WTC11 (cell line): Measurements from ENCODE around the gene PAPLN. TPM values are rescaled to one million over a fixed set of nuclear protein-coding genes. Genes with fewer than 3 reads are reported as not detected.

Experiments used
- ATAC-seq: fragments of 200-7000 bp; cut with Tn5 transposase; 2 replicates; pipeline ENCODE4 v1.10.0; 2021; ENCODE audit warnings: mild to moderate bottlenecking, moderate library complexity
- CTCF ChIA-PET: fragments of 300-600 bp; sonication (Branson Sonifier 250); formaldehyde crosslinking; loops from one replicate; lab custom pipeline; 2021; ENCODE audit warnings: antibody characterized with exemption; lab: Charles Lee
- POLR2A ChIA-PET: fragments of 350-600 bp; sonication (Branson Sonifier 250); formaldehyde crosslinking; loops from one replicate; lab custom pipeline; 2021; ENCODE audit warnings: antibody characterized with exemption; lab: Charles Lee
- DNase-seq: peaks from one replicate; pipeline ENCODE4 v3.0.0; 2021; ENCODE audit warnings: low spot score
- H3K27ac Mint-ChIP-seq: 2 replicates; pipeline ENCODE4 v1.8.0; 2021; ENCODE audit warnings: mixed read lengths
- H3K27me3 Mint-ChIP-seq: 2 replicates; pipeline ENCODE4 v1.8.0; 2021; ENCODE audit warnings: low read depth, mild to moderate bottlenecking, moderate library complexity, mixed read lengths
- H3K36me3 Mint-ChIP-seq: 2 replicates; pipeline ENCODE4 v1.8.0; 2021; ENCODE audit warnings: mixed read lengths
- H3K4me1 Mint-ChIP-seq: 2 replicates; pipeline ENCODE4 v1.8.0; 2022; ENCODE audit warnings: mixed read lengths
- H3K4me3 Mint-ChIP-seq: 2 replicates; pipeline ENCODE4 v1.8.0; 2021; ENCODE audit warnings: mild to moderate bottlenecking, moderate library complexity, mixed read lengths
- H3K9me3 Mint-ChIP-seq: 2 replicates; pipeline ENCODE4 v1.8.0; 2021; ENCODE audit warnings: mixed read lengths
- CDX4 ChIP-seq: fragments of 250-450 bp; sonication (Bioruptor Pico); IDR thresholded peaks from 2 replicates; pipeline ENCODE4 v1.9.0; 2021; ENCODE audit warnings: moderate library complexity, mild to moderate bottlenecking, inconsistent platforms, borderline replicate concordance
- ERG ChIP-seq: fragments of 250-450 bp; sonication (Bioruptor Pico); IDR thresholded peaks from 2 replicates; pipeline ENCODE4 v1.8.0; 2021; ENCODE audit warnings: mild to moderate bottlenecking
- FOXJ3 ChIP-seq: sonication (generic); formaldehyde crosslinking; IDR thresholded peaks from 2 replicates; pipeline ENCODE4 v1.9.0; 2021; ENCODE audit warnings: missing genetic modification reagents, mild to moderate bottlenecking, borderline replicate concordance
- FOXP1 ChIP-seq: sonication (generic); formaldehyde crosslinking; IDR thresholded peaks from 2 replicates; pipeline ENCODE4 v1.8.0; 2022; ENCODE audit warnings: missing genetic modification reagents, mild to moderate bottlenecking, moderate library complexity, borderline replicate concordance
- GTF2I ChIP-seq: fragments of 250-450 bp; sonication (Bioruptor Pico); conservative IDR thresholded peaks from 2 replicates; pipeline ENCODE4 v1.4.0; 2021; ENCODE audit warnings: mild to moderate bottlenecking
- MLX ChIP-seq: sonication (generic); formaldehyde crosslinking; IDR thresholded peaks from 2 replicates; pipeline ENCODE4 v1.8.1; 2023; ENCODE audit warnings: mild to moderate bottlenecking, missing genetic modification reagents, moderate library complexity
- MXD4 ChIP-seq: fragments of 250-450 bp; sonication (Bioruptor Pico); IDR thresholded peaks from 2 replicates; pipeline ENCODE4 v1.8.0; 2021; ENCODE audit warnings: mild to moderate bottlenecking, moderate library complexity, borderline replicate concordance
- MYBL2 ChIP-seq: sonication (generic); formaldehyde crosslinking; IDR thresholded peaks from 2 replicates; pipeline ENCODE4 v1.8.1; 2023; ENCODE audit warnings: mild to moderate bottlenecking, moderate library complexity, missing genetic modification reagents
- NFYB ChIP-seq: sonication (generic); formaldehyde crosslinking; conservative IDR thresholded peaks from 2 replicates; pipeline ENCODE4 v1.8.0; 2022; ENCODE audit warnings: low read depth, missing genetic modification reagents
- NR2C2 ChIP-seq: sonication (generic); formaldehyde crosslinking; IDR thresholded peaks from 2 replicates; pipeline ENCODE4 v1.8.0; 2022; ENCODE audit warnings: mild to moderate bottlenecking, missing genetic modification reagents
- SP1 ChIP-seq: sonication (generic); formaldehyde crosslinking; conservative IDR thresholded peaks from 2 replicates; pipeline ENCODE4 v1.8.1; 2022; ENCODE audit warnings: missing genetic modification reagents
- ZNF232 ChIP-seq: sonication (generic); formaldehyde crosslinking; IDR thresholded peaks from 2 replicates; pipeline ENCODE4 v1.8.0; 2022; ENCODE audit warnings: mild to moderate bottlenecking, missing genetic modification reagents
- ZNF317 ChIP-seq: sonication (generic); formaldehyde crosslinking; IDR thresholded peaks from 2 replicates; pipeline ENCODE4 v1.8.1; 2023; ENCODE audit warnings: low read depth, mild to moderate bottlenecking, moderate library complexity, missing genetic modification reagents, borderline replicate concordance
- ZNF423 ChIP-seq: fragments of 250-450 bp; sonication (Bioruptor Pico); IDR thresholded peaks from 2 replicates; pipeline ENCODE4 v2.1.2; 2022; ENCODE audit warnings: mild to moderate bottlenecking, moderate library complexity
- total RNA-seq: library from RNA; stranded (reverse); gene quantifications from 3 replicates; pipeline ENCODE4 v1.2.3, GENCODE V29; 2021
- TF ChIP-seq, protein P1 (sequence below): sonication (generic); formaldehyde crosslinking; IDR thresholded peaks from 2 replicates; pipeline ENCODE4 v1.8.1; 2022; ENCODE audit warnings: mild to moderate bottlenecking, moderate library complexity, missing genetic modification reagents
- TF ChIP-seq, protein P2 (sequence below): sonication (generic); formaldehyde crosslinking; IDR thresholded peaks from 2 replicates; pipeline ENCODE4 v1.8.0; 2023; ENCODE audit warnings: missing genetic modification reagents, mild to moderate bottlenecking, borderline replicate concordance
- TF ChIP-seq, protein P3 (sequence below): sonication (generic); formaldehyde crosslinking; conservative IDR thresholded peaks from 2 replicates; pipeline ENCODE4 v1.8.1; 2023; ENCODE audit warnings: mild to moderate bottlenecking, low read depth, missing genetic modification reagents, moderate library complexity
- TF ChIP-seq, protein P4 (sequence below): sonication (generic); formaldehyde crosslinking; IDR thresholded peaks from 2 replicates; pipeline ENCODE4 v1.8.1; 2022; ENCODE audit warnings: low read depth, missing genetic modification reagents, borderline replicate concordance

The PAPLN gene
- total RNA-seq, 1 experiment from 2014 or later, result 9.3 TPM

GRCh38 chr14:73220061-73220460 lies 17.2 kb upstream of the PAPLN start:
- TF ChIP-seq ZNF317 (CRISPR knock-in tag), result no peak
- TF ChIP-seq NFYB (CRISPR knock-in tag), result no peak
- TF ChIP-seq MYBL2 (CRISPR knock-in tag), result no peak
- Mint-ChIP-seq H3K4me1 (peaks cover 19% of the 10 kb centered on the region), H3K27ac (no peak overlapping the region), H3K36me3 (peaks cover 29% of the 10 kb centered on the region), H3K9me3 (no peaks in the 10 kb centered on the region), H3K4me3 (no peak overlapping the region), H3K27me3 (no peaks in the 10 kb centered on the region)
- ChIA-PET POLR2A (no interaction called here), CTCF (interaction anchor here (1.9 kb wide), 1 partner anchor 12 kb away, joined by 10 read pairs; no protein-coding TSS in a partner anchor)
- no peak for ATAC-seq
- no peak for DNase-seq

DNA sequence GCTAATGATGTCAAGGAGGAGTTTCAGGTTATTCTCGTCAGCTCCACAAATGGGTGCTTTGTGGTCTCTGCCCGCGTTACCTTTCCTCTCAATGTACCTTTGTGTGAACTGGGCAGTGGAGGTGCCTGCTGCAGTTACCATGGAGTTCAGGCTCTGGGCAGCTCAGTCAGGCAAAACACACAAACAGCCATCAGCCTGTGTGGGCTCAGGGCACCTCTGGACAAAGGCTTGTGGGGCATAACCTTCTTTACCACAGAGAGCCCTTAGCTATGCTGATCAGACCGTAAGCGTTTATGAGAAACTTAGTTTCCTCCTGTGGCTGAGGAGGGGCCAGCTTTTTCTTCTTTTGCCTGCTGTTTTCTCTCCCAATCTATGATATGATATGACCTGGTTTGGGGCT lies 16.7 kb upstream of the PAPLN start:
- no peaks in the 10 kb centered on the region for H3K27me3 Mint-ChIP-seq
- POLR2A ChIA-PET, result no interaction called here
- H3K9me3 Mint-ChIP-seq, result no peaks in the 10 kb centered on the region
- DNase-seq (no peak), ATAC-seq (no peak)
- CTCF ChIA-PET, result interaction anchor here (0.6 to 1.9 kb wide), 2 partner anchors 12 to 36 kb away, joined by 3 to 10 read pairs; no protein-coding TSS in a partner anchor
- no peak overlapping the region for H3K4me3 Mint-ChIP-seq
- no peak overlapping the region for H3K27ac Mint-ChIP-seq
- TF ChIP-seq ERG (CRISPR knock-in tag), result no peak
- TF ChIP-seq, protein P1, sequence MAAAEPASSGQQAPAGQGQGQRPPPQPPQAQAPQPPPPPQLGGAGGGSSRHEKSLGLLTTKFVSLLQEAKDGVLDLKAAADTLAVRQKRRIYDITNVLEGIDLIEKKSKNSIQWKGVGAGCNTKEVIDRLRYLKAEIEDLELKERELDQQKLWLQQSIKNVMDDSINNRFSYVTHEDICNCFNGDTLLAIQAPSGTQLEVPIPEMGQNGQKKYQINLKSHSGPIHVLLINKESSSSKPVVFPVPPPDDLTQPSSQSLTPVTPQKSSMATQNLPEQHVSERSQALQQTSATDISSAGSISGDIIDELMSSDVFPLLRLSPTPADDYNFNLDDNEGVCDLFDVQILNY (CRISPR knock-in tag), result no peak
- TF ChIP-seq, protein P2, sequence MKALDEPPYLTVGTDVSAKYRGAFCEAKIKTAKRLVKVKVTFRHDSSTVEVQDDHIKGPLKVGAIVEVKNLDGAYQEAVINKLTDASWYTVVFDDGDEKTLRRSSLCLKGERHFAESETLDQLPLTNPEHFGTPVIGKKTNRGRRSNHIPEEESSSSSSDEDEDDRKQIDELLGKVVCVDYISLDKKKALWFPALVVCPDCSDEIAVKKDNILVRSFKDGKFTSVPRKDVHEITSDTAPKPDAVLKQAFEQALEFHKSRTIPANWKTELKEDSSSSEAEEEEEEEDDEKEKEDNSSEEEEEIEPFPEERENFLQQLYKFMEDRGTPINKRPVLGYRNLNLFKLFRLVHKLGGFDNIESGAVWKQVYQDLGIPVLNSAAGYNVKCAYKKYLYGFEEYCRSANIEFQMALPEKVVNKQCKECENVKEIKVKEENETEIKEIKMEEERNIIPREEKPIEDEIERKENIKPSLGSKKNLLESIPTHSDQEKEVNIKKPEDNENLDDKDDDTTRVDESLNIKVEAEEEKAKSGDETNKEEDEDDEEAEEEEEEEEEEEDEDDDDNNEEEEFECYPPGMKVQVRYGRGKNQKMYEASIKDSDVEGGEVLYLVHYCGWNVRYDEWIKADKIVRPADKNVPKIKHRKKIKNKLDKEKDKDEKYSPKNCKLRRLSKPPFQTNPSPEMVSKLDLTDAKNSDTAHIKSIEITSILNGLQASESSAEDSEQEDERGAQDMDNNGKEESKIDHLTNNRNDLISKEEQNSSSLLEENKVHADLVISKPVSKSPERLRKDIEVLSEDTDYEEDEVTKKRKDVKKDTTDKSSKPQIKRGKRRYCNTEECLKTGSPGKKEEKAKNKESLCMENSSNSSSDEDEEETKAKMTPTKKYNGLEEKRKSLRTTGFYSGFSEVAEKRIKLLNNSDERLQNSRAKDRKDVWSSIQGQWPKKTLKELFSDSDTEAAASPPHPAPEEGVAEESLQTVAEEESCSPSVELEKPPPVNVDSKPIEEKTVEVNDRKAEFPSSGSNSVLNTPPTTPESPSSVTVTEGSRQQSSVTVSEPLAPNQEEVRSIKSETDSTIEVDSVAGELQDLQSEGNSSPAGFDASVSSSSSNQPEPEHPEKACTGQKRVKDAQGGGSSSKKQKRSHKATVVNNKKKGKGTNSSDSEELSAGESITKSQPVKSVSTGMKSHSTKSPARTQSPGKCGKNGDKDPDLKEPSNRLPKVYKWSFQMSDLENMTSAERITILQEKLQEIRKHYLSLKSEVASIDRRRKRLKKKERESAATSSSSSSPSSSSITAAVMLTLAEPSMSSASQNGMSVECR (CRISPR knock-in tag), result no peak
- TF ChIP-seq MLX (CRISPR knock-in tag), result no peak
- no peak for TF ChIP-seq ZNF423 (CRISPR knock-in tag)
- TF ChIP-seq ZNF232 (CRISPR knock-in tag), result no peak
- no peak for TF ChIP-seq CDX4 (CRISPR knock-in tag)
- TF ChIP-seq FOXJ3 (CRISPR knock-in tag), result no peak
- no peak for TF ChIP-seq GTF2I (CRISPR knock-in tag)
- TF ChIP-seq NR2C2 (CRISPR knock-in tag), result no peak
- TF ChIP-seq MXD4, result no peak
- no peak for TF ChIP-seq FOXP1 (CRISPR knock-in tag)
- TF ChIP-seq, protein P3, sequence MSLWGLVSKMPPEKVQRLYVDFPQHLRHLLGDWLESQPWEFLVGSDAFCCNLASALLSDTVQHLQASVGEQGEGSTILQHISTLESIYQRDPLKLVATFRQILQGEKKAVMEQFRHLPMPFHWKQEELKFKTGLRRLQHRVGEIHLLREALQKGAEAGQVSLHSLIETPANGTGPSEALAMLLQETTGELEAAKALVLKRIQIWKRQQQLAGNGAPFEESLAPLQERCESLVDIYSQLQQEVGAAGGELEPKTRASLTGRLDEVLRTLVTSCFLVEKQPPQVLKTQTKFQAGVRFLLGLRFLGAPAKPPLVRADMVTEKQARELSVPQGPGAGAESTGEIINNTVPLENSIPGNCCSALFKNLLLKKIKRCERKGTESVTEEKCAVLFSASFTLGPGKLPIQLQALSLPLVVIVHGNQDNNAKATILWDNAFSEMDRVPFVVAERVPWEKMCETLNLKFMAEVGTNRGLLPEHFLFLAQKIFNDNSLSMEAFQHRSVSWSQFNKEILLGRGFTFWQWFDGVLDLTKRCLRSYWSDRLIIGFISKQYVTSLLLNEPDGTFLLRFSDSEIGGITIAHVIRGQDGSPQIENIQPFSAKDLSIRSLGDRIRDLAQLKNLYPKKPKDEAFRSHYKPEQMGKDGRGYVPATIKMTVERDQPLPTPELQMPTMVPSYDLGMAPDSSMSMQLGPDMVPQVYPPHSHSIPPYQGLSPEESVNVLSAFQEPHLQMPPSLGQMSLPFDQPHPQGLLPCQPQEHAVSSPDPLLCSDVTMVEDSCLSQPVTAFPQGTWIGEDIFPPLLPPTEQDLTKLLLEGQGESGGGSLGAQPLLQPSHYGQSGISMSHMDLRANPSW (CRISPR knock-in tag), result no peak
- TF ChIP-seq, protein P4, sequence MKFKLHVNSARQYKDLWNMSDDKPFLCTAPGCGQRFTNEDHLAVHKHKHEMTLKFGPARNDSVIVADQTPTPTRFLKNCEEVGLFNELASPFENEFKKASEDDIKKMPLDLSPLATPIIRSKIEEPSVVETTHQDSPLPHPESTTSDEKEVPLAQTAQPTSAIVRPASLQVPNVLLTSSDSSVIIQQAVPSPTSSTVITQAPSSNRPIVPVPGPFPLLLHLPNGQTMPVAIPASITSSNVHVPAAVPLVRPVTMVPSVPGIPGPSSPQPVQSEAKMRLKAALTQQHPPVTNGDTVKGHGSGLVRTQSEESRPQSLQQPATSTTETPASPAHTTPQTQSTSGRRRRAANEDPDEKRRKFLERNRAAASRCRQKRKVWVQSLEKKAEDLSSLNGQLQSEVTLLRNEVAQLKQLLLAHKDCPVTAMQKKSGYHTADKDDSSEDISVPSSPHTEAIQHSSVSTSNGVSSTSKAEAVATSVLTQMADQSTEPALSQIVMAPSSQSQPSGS (CRISPR knock-in tag), result no peak
- no peak for TF ChIP-seq SP1 (CRISPR knock-in tag)
- H3K36me3 Mint-ChIP-seq, result peaks cover 29% of the 10 kb centered on the region
- peaks cover 19% of the 10 kb centered on the region for H3K4me1 Mint-ChIP-seq
